Hematopoietic multipotent progenitor cell treated with erythropoietin and hydrocortisone succinate and interleukin-3 and kit ligand, for 6 days (in vitro differentiated cells): ENCODE results near the gene CCDC70.
A peak's percentile ranks its signal among the peaks of the same experiment; 100 is the strongest.
"Not testable (repeated sequence)": the region's sequence is repeated elsewhere in the genome, so short reads cannot be mapped to it uniquely, and the experiment has no call there.

Source experiments
- DNase-seq: peaks from one replicate; pipeline ENCODE4 v3.0.0-alpha.2; 2015

The CCDC70 gene

GRCh38 chr13:51861723-51862300 is at the start of gene CCDC70:
Gene CCDC70, plus strand, starts transcription at chr13:51861969. Its CDS starts 3,443 bp downstream, at chr13:51865412.
- DNase-seq, result no peak

GRCh38 chr13:51814071-51814470 is 47.7 kb upstream of the CCDC70 start:
- DNase-seq, result no peak

- DNase-seq, result peak; percentile 86
Observed at GRCh38 chr13:51814825-51815650, 46.7 kb upstream of the CCDC70 start.

DNA sequence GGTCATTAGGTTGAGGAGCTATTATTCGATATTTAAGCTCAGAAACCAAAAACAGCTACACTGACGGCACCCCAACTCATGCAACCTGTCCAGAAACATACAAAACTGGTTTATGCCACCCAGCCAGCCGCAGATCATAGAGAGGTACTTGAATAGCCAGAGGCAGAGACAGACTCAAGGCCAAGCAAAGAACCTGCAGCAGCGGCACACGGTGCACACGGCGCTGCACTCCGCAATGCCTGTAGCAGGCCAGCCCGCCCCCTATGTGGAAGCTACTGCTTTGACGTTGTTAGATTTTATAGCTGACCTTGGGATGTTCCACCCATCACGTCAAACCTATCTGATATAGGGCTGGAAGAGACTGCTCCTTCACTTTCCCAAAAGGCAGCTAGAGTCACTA is 45.9 kb upstream of the CCDC70 start:
- DNase-seq, result no peak

- DNase-seq, result no peak
Observed at GRCh38 chr13:51816604-51817249, 45.0 kb upstream of the CCDC70 start.

GRCh38 chr13:51817717-51818116 is 44.1 kb upstream of the CCDC70 start:
- DNase-seq, result no peak

GRCh38 chr13:51818276-51818675 is 43.5 kb upstream of the CCDC70 start:
- DNase-seq, result no peak

DNA sequence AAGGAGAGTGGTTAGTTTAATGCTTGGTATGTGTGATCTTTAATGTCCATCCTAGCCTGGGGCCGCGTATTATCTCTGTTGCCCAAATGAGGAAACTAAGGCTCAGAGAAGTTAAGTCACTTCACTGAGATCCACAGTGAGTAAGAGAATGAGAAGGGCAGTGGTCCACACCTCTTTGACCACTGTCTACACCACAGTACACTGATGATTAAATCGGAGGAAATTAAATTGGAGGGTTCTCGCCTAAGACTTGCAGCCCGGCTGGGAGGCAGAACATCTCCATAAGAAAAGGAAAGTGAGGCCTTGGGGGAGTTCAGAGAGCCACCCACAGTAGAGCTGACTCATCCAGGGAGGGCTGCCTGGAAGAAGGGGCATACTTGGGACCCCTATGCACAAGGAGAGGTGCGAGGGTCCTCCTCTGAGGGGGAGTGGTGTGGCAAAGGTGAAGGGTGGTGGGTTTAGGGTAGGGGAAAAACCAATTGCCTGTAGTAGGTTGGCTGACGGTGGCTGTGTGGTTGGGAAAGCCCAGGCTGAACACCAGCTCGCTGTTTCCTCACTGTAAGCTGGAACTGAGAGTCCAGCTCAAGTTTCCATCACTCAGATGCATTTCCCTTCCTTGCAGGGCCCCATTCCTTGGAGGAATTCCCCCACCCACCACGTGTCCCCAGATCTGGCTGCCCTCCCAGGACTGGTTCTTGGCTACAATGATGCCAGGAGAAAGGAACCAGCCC is 42.8 kb upstream of the CCDC70 start:
- no peak for DNase-seq

GRCh38 chr13:51819544-51819943 is 42.2 kb upstream of the CCDC70 start:
- no peak for DNase-seq

- no peak for DNase-seq
Observed at GRCh38 chr13:51820016-51820597, 41.7 kb upstream of the CCDC70 start.

DNA sequence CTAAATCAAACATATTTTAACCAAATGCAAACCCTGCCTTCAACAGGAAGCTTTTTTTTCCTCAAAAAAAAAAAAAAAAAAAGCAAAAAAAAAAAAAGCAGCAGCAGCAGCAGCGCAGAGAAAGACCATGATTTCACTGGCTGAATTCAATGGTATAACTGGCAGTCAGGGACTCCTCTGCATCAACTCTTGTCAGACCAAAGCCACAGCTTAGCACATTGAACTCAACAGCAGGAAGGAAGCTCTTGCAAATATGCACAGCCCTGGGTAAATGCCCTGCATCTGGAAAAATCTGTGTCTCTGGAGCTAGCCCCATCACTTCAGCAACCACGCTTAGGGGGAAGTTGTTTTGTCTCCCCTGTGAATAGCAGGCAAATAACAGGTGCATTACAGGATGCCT is 40.2 kb upstream of the CCDC70 start:
- DNase-seq, result no peak

DNA sequence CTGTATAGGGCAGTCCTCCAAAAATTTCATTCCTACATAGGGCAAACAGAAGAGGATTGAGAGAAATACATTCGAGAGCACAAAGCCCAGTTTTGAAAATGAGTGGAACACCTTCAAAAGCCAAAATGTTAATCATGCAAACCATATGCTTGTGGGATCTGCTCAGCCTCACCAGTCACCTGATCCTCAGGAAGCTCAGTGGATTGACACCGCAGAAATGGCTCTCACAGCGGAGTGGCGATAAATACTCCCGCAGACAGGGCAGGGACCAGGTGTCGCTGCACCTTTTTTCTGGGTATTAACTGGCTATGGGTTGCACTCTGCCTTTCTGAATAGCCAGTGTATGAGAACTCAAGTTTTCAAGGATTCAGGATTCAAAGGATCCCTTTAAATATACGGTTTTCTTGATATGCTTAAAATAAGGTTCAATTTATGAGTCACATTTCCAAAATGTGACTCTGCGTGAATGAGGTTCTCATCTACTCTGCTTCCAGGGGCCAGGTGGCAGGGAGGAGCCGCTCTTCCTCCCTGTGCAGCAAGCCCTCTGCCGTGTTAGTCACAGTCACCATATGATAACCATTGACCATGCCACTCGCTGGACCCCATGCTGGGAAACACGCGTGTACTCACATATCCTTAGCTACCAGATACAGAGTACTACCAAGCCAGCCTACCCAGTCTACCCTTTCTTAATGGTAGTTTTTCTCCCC is 39.5 kb upstream of the CCDC70 start:
- DNase-seq, result no peak

DNA sequence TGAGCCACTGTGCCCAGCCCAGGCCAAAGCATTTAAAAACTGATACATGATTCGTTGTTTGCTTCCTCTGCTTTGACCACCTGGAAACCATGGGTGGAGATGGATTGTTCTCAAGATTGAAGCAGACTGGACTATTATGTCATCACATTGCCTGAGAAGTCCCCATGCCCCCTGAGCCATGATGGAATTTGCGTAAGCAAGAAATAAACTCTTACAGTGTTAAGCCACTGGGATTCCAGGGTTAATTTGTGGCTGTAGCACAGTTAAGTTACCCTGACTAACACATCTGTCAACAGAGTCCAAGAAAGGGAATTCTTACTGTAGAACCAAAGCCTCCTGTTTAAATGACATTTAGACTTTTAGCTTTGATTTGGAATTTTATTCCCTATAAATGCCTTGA is 38.4 kb upstream of the CCDC70 start:
- DNase-seq, result no peak

DNA sequence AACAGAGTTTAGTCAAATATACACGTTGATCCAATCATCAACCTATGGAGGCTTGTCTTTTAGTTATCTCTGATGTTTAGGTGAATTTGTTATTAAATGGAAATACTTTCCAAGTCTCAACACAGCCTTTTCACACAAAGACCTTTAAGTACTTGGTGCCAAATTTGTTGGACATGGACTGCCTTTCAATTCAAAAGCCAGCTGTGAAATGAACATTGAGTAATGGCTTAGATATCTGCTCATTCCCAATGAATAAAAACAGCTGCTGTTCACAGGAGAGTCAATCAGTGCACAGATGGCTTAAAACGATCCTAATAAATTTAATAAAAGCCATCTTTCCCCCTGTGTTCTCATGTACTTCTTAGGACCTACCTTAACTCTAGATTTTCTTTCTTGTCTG is 37.9 kb upstream of the CCDC70 start:
- no peak for DNase-seq

GRCh38 chr13:51824712-51825111 is 37.1 kb upstream of the CCDC70 start:
- not testable (repeated sequence) for DNase-seq

- peak; percentile 75 for DNase-seq
Observed at GRCh38 chr13:51825165-51825592, 36.6 kb upstream of the CCDC70 start.

DNA sequence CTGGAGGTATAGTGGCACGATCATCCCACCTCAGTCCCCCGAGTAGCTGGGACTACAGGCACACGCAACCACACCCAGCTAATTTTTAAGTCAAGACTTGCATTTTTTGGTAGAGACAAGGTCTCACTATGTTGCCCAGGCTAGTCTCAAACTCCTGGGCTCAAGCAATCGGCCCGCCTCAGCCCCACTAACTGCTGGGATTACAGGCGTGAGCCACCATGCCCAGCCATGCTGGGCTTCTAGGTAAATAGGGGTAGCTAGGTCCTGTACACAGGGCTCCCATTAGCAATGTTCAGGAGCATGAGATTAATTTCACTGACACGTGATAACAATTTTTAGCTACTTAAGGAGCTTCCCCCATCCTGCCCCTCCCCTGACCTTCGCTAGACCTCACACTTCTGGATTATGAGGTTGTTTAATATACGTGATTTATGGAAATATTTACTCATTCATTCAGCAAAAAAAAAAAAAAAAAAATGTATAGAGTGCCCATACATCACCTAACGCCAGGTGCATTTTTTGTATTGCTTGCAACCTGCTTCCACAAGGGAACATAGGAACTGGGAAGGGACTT is 36.0 kb upstream of the CCDC70 start:
- DNase-seq, result no peak

DNA sequence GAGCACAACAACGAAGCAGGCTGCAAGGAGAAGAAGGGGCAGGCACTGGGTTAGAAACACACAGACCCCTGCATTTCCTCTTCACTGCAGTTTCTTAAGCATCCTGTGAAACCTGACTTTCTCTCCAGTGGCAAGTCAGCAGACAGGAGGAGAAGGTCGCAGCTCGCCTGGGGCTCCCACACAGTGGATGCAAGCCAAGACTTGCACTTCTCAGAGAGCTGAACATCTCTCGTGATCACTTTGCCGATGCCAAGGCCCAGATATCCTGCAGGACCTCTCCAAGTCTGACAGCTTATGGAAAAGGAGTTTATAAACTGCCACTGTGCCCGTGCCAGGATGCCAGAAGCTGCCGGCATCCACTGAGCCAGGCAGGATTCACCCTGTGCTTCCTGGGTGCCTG is 35.2 kb upstream of the CCDC70 start:
- DNase-seq, result no peak

DNA sequence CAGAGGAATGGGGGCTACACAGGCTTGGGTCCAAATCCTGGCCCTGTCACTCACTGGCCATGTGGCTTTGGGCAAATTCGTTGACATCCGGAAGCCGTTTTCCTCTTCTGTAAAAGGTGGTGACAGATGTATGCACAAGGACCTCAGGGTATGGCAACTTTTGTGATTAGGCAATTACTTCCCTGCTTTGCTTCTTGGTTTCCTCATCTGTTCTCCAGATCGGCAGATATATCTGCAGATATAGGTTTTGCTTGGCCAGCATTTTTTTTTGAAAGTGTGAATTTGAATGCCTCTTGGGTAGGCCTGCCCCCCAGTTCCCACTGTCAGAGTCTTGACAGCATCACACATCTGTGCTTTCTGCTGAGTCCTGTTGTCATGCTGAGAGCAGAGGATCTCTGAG is 34.5 kb upstream of the CCDC70 start:
- peak; percentile 57 for DNase-seq

DNA sequence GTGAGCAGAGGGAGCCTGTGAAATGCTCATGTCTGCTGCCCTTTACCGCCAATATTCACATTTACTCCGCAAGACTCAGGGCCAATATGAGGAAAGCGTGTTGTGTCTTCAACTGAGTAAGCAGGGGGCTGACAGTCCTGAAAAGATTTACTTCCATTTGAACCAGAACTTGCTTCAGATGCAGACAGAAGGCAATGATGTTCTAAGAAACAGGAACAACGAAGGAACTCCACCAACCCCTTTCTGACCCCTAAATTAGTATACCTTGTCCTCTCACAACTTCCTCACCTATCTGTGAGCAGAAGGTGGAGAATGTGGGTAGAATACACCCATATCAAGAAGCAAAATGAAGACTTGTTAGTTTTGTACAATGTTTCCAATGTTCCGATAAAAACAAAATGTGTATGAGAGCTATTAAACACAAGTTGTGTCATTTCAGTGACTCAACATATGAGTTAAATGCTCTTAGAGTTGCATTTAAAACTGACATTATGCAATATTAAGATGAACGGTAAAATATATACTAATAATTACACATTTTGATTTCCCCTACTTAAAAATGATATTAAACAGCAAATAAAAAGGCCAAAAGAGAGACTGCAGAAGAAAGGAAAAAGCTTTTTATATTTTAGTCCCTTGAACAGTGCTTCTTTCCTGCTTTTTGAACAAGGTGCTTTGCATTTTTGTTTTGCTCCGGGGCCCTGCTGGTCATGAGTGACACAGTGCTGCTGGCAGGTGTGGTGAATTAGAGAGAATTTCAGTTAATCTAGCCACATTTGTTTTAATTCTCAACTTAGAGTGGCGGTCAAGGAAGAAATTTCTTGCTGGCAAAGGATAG is 32.8 kb upstream of the CCDC70 start:
- DNase-seq, result no peak

DNA sequence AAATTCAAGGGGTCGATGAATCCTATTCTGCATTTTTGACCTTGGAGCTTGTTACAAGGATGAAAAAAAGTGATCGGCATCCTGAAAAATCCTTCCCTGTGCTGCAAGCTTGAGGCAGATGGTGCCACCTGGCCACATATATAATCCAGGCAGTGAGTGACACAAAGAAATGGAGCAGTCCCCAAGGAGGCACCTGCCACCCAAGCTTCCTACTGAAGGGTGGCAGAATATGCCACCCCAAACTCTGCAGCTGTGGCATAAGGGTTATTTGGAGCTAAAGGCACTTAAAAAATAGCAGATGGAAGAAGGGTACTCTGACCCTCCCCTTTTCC is 32.2 kb upstream of the CCDC70 start:
- DNase-seq, result no peak
